Superior temporal gyrus (tissue), 1 donor: ENCODE results near the gene EZR.

Experiments used
- DNase-seq: peaks from one replicate; pipeline ENCODE4 v3.0.0-alpha.2; 2016; ENCODE audit errors: extremely low spot score

EZR gene

DNA sequence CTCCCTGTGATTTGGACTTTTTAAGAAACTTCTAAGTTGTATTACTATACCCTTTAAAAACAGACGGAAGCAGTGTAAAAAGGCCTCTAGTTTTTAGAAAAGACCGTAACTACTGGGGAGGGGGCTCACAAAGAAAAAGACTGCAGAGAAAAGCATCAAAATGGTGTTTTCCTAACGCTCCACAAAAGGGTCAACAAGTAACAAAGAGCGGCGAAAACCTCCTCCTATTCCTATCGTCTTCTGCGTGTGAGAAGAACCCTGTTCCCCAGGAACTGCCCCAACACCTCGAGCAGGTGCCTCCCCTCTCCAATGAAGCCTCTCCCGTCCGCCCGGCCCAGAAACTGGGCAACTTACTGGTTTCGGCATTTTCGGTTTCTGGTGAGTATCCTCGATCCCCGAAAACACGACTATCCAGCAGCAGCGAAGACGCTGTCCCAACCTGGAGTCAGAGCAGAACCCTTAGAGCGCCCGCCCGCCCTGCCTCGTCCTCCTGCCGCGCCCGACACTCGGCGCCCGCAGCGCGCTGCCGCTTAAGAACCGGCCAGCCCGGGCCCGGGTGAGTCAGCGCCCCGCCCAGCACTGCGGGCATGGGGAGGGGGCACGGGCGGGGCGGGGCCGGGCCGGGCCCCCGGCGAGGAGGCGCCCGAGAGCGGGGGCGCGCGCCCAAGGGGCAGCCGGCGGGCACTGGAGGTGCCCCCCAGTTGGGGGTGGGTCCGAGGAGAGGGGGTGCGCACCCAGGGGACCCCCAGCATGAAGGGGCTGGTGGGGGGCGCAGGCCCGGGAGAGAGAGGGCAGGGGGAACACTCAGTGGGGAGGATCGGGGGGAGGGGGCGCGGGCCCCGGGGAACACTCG lies 1.2 kb downstream of the EZR start:
- DNase-seq = no peak

DNA sequence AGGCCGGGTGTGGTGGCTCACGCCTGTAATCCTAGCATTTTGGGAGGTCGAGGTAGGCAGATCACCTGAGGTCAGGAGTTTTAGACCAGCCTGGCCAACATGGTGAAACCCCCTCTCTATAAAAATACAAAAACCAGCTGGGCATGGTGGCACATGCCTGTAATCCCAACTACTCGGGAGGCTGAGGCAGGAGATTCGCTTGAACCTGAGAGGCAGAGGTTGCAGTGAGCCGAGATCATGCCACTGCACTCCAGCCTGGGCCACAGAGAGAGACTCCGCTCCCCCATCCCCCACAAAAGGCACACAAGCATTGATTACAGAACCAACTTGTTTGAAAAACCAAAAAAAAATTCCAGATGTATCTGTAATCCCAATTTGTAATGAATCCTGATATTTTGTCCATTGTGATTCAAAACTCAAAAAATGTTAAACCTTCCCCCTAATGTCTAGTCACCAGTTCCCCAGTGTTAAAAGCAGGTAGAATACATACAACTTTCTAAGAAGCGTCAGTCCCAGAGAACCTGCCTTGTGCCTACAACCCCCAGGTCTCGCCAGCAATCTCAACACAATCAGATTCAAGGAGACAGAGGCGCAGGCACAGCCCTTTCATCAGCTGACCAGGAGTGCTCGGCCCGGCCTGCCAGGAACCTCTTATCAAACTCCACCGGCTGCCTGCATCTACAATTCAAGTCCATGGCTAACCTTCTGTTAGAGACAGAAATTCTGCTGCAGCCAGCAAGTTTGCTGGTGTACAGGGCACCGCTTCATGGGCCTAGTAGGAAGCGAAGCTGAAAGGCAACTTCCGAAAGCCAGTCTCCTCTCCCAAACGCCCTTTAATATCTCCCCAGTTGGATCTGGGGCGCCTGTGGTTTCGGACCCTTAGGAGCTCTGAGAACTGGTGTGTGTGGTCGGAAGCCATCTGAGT lies 2.1 kb downstream of the EZR start:
- DNase-seq = no peak

DNA sequence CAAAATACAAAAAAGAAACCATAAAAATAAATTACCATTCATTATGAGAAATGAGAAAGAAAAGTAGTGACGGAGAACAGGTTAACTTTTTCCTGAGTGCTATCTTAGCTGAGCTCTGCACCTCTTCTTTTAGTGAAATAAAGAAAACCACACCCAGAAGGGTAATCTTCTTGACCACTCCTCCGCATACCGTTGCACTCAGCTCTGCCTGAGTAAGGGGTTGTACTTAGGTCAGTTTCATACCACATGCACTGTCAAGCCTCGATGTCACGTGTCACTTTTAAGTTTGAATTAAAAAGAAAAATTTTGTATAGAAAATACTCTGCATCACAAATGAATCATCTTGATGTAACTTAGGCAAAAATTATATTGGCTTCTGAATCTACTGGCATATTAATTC lies 2.8 kb downstream of the EZR start:
- no peak for DNase-seq

DNA sequence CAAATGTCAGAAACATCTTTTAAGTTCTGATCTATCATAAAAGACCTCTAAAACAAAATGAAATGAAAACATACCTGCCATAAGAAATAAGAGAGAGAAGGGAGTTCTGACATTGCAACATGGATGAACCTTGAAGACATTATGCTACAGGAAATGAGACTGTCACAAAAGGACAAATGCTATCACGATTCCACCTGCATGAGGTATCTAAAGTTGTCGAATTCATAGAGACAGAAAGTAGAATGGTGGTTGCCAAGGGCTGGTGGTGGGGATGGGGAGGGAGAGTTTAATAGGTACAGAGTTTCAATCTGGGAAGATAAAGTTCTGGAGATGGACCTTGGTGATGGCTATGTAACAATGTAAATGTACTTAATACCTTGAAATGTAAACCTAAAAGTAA lies 3.3 kb downstream of the EZR start:
- no peak for DNase-seq

DNA sequence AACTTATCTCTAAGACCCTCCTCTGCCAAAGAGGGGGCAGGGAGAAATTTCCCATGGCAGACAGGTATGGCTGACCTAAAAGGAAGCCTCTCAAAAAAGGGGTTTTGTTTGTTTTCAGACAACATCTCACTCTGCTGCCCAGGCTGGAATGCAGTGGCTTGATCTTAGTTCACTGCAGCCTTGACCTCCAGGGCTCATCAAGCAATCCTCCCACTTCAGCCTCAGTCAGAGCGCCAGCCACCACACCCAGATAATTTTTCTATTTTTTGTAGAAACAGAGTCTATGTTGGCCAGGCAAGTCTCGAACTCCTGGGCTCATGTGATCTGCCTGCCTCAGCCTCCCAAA lies 3.8 kb downstream of the EZR start:
- no peak for DNase-seq

DNA sequence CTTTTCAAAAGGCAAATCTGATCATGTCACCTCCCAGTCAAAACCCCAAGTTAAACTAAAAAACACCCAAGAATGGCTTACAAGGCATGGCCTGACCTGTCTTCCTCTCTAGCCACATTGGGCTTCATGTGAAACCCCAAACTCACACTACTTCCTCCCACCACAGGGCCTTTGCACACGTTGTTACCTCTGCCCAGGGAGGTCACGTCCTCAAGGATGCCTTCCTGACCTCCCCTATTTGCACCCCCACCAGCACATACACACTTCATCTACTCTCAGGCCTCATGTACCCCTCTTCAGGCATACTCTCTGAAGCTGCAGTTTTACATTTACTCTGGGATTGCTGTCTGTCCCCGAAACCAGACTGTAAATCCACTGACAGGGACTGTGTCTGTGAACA lies 6.1 kb downstream of the EZR start:
- no peak for DNase-seq

DNA sequence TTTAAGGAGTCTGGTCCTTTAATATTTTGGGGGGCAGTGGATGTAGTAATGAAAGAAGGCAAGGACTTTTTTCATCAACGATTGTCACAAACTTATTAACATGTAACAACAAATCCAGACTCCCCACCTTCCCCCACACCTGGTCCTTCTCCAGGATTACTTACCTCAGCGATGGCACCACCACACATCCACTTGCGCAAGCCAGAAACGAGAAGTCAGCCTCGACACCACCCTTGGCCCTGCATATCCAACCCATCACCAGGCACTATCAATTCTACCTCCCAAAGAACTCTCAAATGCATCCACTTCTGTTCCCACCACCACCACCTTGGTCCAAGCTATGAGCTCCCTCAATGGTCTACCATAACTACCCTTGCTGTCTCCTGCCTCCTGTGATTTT lies 6.6 kb downstream of the EZR start:
- no peak for DNase-seq

DNA sequence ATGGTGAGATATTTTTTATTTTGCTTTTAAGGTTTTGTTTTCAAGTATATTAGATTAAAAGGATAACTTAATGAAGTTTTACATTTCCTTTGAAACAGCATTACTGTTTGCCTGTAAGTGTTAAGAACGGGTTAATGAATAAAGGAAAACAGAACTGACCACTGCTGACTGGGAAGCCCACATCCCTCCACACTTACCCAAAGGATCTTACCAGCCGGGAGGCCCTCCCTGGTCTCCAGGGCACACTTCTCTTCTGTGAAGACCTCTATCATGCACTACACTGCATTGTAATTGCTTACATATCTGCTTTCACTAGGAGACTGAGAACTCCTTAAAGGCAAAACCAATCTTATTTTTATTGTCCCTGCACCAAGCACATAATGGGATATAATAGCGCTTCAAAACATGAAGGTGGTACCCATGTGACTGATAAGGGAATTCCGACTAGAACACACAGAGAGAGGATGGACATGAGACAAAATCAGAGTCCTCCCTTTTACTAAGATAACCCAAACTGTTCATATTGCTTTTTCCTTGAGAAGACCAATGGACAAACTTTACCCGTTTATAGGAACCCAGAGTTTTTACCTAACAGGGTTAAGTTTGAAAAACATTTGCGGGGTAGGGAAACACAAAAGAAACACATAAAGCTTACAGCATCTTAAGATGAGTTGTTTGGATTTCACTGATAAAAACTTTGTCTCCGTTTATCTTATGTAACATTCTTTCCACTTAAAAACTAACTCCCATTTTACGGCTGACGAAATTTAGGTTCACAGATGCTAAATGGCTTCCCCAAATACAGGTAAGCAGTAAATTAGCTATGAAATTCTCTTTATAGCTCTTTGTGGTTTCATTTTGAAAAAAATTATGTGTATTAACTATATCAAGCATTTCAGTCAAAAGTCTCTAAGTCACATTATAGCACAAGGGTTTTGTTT lies 8.7 kb downstream of the EZR start:
- no peak for DNase-seq

DNA sequence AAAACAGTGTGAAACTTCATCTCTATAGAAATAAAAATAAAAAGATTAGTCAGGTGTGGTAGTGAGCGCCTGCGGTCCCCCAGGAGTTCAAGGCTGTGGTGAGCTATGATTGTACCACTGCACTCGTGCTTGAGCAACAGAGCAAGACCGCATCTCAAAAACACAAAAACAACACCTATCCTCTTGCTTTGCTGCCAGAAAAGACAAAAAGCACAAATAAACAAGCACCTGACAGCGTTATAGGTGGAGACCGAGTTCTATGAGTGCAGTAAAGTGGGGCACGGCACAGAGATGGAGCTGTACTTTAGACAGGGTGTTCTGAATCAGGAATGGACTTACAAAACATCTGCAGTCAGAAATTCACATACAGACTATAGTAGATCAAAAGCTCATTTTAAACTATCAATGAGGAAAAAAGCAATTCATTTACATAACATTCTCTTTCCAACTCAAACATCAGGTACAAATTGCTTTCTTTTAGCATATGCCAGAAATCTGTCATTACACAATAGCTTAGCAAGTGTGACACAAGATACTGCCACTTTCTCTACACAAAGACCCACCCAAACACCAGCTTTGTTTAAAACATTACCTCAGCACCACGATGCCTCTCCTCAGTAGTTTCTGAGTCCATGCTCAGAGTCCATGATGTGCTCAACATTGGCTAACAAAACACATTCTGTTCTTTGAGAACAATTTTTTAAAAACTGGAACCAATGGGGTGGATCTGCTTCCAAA lies 10.1 kb downstream of the EZR start:
- no peak for DNase-seq

DNA sequence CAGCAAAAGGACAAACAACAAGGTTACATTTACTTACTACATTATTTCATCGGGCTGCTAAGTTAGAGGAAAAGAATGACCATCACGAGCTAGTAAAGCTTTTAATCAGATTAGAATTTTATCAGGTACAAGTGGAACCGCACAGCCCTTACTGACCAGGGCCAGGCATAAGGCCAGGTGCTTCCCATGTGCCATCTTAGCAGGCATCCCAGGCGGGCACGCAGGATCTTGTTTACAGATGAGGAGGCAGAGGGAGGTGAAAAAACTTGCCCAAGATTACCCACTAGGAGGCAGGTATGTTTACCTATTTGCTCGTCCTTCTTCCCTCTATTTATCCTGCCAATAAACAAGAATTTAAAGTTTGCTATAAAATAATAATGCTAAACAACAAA lies 10.7 kb downstream of the EZR start:
- DNase-seq = no peak

DNA sequence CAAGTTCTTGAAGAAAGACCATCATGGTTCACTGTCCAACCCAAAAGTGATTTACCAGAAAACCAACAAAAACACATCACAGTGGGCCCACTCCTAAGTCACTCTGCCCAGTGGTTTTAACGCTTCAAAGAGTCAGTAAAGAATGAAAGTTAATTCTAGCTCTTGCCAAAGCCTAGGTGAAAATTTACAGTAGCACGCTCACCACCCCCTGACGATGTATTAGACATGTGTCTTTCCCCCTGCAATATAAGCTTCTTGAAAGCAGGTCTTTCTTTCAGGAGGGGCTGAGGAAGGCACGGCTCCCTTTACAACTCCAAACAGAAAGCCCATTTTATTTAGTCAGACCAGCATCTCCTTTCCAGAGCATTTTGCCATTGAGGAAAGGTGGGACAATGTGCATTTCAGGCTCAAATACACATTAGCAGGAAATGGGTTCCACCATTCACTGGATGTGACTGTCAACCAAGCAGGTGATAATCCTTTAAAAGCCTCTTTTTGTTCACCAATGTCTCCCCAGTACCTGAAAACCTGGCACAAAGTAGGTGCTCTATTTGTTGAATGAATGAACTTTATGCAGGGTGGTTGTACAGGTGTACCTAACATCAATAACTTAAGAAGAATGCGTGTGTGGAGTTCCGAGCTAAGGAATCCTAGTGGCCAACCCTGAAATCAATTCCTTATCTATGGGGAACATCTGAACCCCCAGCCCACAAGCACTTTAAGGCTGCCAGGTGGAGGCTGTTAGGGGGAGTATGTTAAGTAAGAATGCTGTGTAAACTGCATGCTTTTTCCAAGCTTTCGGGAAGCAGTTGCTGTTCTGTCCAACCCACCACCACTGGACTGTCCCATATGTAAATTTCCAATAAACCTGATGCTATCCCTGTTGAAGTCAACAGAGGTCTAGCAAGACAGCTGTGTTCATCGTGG lies 11.4 kb downstream of the EZR start:
- no peak for DNase-seq

DNA sequence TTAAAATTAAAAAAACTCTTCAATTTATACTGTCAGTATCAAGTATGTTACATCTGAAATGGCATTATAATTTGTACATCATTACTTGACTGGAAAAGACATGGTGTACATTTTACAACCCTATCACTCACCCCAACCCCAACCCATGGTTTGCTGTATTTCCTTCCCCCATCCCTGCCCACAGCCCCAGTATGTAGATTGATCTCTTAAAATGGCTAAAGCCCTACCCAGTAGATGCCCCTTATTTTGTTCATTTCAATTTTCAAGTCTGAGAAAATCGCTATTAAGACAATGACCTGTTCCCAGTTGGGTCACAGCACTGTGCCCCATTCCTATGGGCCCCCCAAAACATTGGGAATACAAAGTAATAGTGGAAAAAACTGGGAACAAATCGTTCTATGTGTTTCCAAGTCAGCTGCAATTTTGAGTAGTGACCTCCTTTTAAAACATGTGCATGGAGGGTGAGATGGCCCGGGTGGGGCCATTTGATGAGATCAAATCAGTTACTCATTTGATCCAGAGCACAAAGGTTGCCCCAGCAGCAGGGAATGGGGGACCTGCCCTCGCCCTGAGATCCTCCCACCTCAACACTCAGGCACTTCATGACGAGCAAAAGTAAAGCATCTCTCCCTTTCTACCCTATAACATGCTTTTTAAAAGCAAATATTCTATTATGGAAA lies 13.3 kb downstream of the EZR start:
- no peak for DNase-seq

DNA sequence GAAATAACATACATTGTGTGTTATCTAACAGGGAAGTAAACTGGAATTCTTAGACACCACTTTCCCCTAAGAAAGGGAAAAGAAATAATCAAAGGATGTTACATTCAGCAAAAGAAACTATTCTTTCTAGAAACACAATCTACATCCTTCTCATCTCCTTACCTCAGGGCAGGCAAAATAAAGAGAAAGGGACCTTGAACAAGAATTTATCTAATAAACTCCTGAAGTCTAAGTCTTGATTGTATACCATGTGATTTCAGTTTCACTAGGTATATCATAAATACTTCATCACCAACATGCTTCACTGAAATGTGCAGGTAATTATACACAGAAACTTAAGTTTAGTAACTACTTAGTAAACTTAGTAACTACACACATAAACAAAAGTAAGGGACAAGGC lies 15.0 kb downstream of the EZR start:
- no peak for DNase-seq

DNA sequence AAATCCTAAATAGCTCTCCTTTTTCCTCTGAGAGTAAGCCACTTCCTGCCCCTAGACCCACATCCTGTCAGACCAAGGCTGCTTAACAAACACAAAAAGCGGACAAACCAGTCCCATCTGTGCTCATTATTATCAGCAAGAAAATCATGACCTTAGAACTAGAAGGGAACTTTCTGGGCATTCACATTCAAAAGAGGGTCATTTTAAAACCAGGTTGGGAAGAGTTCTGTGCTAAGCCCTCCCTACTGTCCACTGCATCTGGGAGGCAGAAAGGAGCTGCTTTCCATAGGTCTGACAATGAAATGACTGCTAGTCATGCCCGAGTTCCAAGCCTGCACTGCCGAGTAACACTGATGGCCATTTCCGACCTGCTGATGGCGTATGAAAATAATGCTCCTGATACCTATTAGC lies 15.4 kb downstream of the EZR start:
- no peak for DNase-seq

DNA sequence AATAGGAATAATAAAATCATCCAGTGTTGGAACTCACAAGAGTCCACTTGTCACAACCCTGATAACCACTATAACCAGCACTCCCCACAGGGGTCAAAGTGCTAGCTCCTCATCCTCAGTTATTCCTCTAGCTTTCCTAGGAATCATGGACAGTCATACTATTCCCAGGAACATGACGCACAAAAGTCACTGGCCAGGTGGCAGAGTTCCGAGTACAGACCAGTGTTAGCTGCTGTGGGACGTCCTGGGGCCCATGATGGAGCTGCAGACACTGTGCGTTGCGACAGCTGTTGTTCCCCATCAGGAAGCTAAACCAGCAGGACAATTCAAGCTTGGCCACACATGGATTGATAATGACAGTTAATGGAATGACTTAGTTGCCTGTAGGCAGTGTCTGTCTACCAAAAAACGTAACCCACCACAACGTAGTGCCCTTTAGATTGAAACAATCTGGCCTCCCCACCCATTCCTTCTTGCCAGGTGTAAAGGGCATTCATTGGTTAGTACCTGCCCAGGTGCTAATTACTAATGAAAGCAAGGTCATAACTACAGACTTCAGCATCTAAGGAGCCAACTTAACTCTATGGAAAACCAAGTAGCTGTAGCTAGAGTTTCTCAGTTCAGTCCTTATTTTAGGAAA lies 17.4 kb downstream of the EZR start:
- DNase-seq = no peak

DNA sequence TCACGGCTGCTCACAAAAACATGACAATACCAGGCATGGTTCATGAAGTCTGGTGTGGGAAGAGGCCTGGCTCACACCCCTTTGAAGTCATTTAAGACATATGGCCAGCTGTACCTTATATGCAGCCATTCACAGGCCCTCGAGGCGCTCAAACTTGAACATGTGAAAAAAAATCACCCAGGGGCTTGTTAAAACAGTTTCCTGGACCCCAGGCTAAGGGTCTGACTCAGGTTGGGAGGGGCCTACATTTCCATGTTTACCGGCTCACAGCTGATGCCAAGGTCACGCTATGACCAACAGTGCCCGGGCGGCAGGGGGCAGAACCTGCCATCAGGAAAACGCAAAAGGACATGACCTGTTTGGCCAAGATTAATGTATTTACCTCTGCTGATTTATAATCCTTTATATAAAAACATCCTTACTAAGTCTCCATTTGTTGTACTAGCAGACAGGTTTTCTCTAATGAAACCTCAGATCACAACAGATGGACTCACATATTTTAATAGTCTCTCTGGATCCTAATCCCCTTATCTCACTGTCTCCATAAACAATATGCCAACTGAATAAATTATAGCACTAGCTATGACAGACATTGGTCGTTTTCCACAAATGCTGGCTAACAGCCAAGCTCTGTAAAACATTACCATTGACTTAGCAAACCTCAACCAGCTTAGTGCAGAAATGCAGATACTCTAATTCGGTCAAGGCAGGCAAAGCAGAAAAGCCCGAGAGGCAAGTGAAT lies 19.9 kb downstream of the EZR start:
- DNase-seq = no peak

DNA sequence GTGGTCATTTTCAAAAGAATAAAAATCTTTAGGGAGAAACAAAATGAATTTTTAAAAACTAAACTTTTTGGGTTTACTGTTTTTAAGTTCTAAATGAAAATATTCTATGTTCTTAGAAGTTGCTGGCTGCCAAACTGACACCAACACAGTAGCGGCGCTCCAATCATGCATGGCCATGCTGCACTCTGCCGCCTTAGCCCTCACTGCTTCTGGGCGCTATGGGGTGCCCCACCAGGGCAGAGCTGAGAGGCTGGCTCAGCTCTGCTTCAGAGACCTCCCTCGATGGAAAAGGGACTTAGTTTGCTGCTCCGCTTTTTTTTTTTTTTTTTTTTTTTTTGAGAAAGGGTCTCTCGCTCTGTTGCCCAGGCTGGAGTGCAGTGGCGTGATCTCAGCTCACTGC lies 20.9 kb downstream of the EZR start:
- DNase-seq = no peak
